Mesenchymal stem cell (in vitro differentiated cells and primary cell): ENCODE results near the gene FEZF1.

Experiments
- DNase-seq: peaks from one replicate; pipeline ENCODE4 v3.0.0-alpha.2; 2013
- H2AFZ ChIP-seq: one replicate; pipeline ENCODE4 v1.6.1; 2013; ENCODE audit warnings: low read depth, mild to moderate bottlenecking, control low read depth, inconsistent platforms, low read length, moderate library complexity
- H2AK5ac ChIP-seq: 2 replicates; pipeline ENCODE4 v1.6.1; 2013; ENCODE audit warnings: low read length, moderate library complexity, mild to moderate bottlenecking, inconsistent platforms; ENCODE audit not compliant: severe bottlenecking
- H2BK120ac ChIP-seq: one replicate; pipeline ENCODE4 v1.6.1; 2013; ENCODE audit warnings: low read depth, mild to moderate bottlenecking, inconsistent platforms, low read length, moderate library complexity
- H2BK12ac ChIP-seq, 2 experiments: one replicate each; pipeline ENCODE4 v1.6.1; 2013; ENCODE audit warnings: inconsistent platforms in 2 of 2, low read length in 2 of 2, mild to moderate bottlenecking in 2 of 2, moderate library complexity in 2 of 2, control low read depth in 1 of 2
- H2BK15ac ChIP-seq: one replicate; pipeline ENCODE4 v1.6.1; 2013; ENCODE audit warnings: mild to moderate bottlenecking, low read depth, inconsistent platforms; ENCODE audit not compliant: poor library complexity, severe bottlenecking
- H2BK5ac ChIP-seq: 2 replicates; pipeline ENCODE4 v1.6.1; 2013; ENCODE audit warnings: low read depth, mild to moderate bottlenecking, low read length, control low read depth, inconsistent platforms; ENCODE audit not compliant: poor library complexity, severe bottlenecking
- H3K14ac ChIP-seq, 2 experiments: one replicate each; pipeline ENCODE4 v1.6.1; 2013; ENCODE audit warnings: inconsistent platforms in 2 of 2, low read length in 2 of 2, control low read depth in 1 of 2, mild to moderate bottlenecking in 1 of 2, moderate library complexity in 1 of 2
- H3K18ac ChIP-seq, 2 experiments: one replicate each; pipeline ENCODE4 v1.6.1; 2013; ENCODE audit warnings: inconsistent platforms in 2 of 2, low read length in 2 of 2, control low read depth in 1 of 2, low read depth in 1 of 2, mild to moderate bottlenecking in 1 of 2
- H3K23ac ChIP-seq, 2 experiments: one replicate each; pipeline ENCODE4 v1.6.1; 2013; ENCODE audit warnings: inconsistent platforms in 2 of 2, low read length in 2 of 2, mild to moderate bottlenecking in 2 of 2, moderate library complexity in 2 of 2, control low read depth in 1 of 2
- H3K27ac ChIP-seq: 2 replicates; pipeline ENCODE4 v1.5.1; 2013; ENCODE audit warnings: mild to moderate bottlenecking, moderate library complexity, low read length, control low read depth, inconsistent platforms; ENCODE audit not compliant: poor library complexity, severe bottlenecking
- H3K27me3 ChIP-seq, 2 experiments: 2 replicates each; pipeline versions ENCODE4 v1.6.1 to v1.7.0; 2013; ENCODE audit warnings: low read length in 2 of 2, mild to moderate bottlenecking in 2 of 2, moderate library complexity in 2 of 2, control low read depth in 1 of 2, inconsistent platforms in 1 of 2; ENCODE audit not compliant: control insufficient read depth in 1 of 2, insufficient read depth in 1 of 2
- H3K36me3 ChIP-seq, 2 experiments: 2 replicates each; pipeline versions ENCODE4 v1.6.1 to v1.7.0; 2013; ENCODE audit warnings: low read length in 2 of 2, control low read depth in 1 of 2, inconsistent platforms in 1 of 2, low read depth in 1 of 2, mild to moderate bottlenecking in 1 of 2; ENCODE audit not compliant: insufficient read depth in 2 of 2, control insufficient read depth in 1 of 2
- H3K4ac ChIP-seq, 2 experiments: one replicate each; pipeline ENCODE4 v1.6.1; 2013; ENCODE audit warnings: inconsistent platforms in 2 of 2, low read length in 2 of 2, mild to moderate bottlenecking in 2 of 2, moderate library complexity in 2 of 2, control low read depth in 1 of 2, low read depth in 1 of 2
- H3K4me1 ChIP-seq: 2 replicates; pipeline ENCODE4 v1.6.1; 2013; ENCODE audit warnings: low read depth, low read length, control low read depth; ENCODE audit not compliant: control insufficient read depth, insufficient read depth
- H3K4me2 ChIP-seq: 2 replicates; pipeline ENCODE4 v1.6.1; 2013; ENCODE audit warnings: low read length, mild to moderate bottlenecking, inconsistent platforms; ENCODE audit not compliant: poor library complexity, severe bottlenecking
- H3K4me3 ChIP-seq, 2 experiments: 2 replicates each; pipeline versions ENCODE4 v1.5.1 to v1.7.0; 2013; ENCODE audit warnings: low read length in 2 of 2, mild to moderate bottlenecking in 2 of 2, control low read depth in 1 of 2, low read depth in 1 of 2; ENCODE audit not compliant: insufficient read depth in 1 of 2
- H3K79me1 ChIP-seq: replicated peaks from 2 replicates; pipeline ENCODE4 v1.6.1; 2013; ENCODE audit warnings: mild to moderate bottlenecking, control low read depth, low read length, inconsistent platforms; ENCODE audit not compliant: poor library complexity, severe bottlenecking
- H3K9ac ChIP-seq: 2 replicates; pipeline ENCODE4 v1.7.0; 2013; ENCODE audit warnings: mild to moderate bottlenecking, low read length, moderate library complexity
- H3K9me3 ChIP-seq: 2 replicates; pipeline ENCODE4 v1.7.0; 2013; ENCODE audit warnings: mild to moderate bottlenecking, low read length; ENCODE audit not compliant: control insufficient read depth
- H4K8ac ChIP-seq: one replicate; pipeline ENCODE4 v1.6.1; 2013; ENCODE audit warnings: inconsistent platforms, mild to moderate bottlenecking, low read length, moderate library complexity
- H4K91ac ChIP-seq: one replicate; pipeline ENCODE4 v1.6.1; 2013; ENCODE audit warnings: mild to moderate bottlenecking, low read length, inconsistent platforms
- WGBS: methylation state at CpG from one replicate; pipeline ENCODE4 v1.1.7; 2013; ENCODE audit warnings: mixed read lengths; 5-methylcytosine and 5-hydroxymethylcytosine counted together

FEZF1 gene

GRCh38 chr7:122311050-122311700 lies 6.6 kb upstream of the FEZF1 start:
- Histone ChIP-seq H3K18ac (no peak overlapping the region), H3K4me3 (no peak overlapping the region), H2BK12ac (no peak overlapping the region), H2BK120ac (no peak overlapping the region), H3K14ac (no peak overlapping the region), H3K36me3 (no peaks in the 10 kb centered on the region), H2AFZ (no peak overlapping the region), H2AK5ac (no peak overlapping the region), H3K23ac (no peak overlapping the region), H3K27me3 (peaks cover 91 to 100% of the 10 kb centered on the region in 2 experiments), H3K79me1 (no peaks in the 10 kb centered on the region), H2BK5ac (no peak overlapping the region), H3K4ac (no peak overlapping the region), H3K9me3 (no peaks in the 10 kb centered on the region), H2BK15ac (no peak overlapping the region), H4K91ac (no peak overlapping the region), H3K27ac (no peak overlapping the region), H3K4me2 (no peak overlapping the region), H4K8ac (no peak overlapping the region), H3K4me1 (peaks cover 18% of the 10 kb centered on the region), H3K9ac (no peak overlapping the region)
- 1% methylated on average over 9 of the region's 12 CpGs for WGBS
- DNase-seq, result no peak

GRCh38 chr7:122310119-122311021 lies 5.8 kb upstream of the FEZF1 start:
- no peak overlapping the region for H3K18ac ChIP-seq
- peak overlapping the region in 1 of 2 experiments; percentile 70 for H3K23ac ChIP-seq
- H3K4ac ChIP-seq, result no peak overlapping the region
- no peaks in the 10 kb centered on the region for H3K36me3 ChIP-seq
- peak overlapping the region; percentile 50 to 78 for H3K4me3 ChIP-seq
- H3K79me1 ChIP-seq, result no peaks in the 10 kb centered on the region
- no peak overlapping the region for H4K91ac ChIP-seq
- H3K9me3 ChIP-seq, result no peaks in the 10 kb centered on the region
- peaks cover 91 to 100% of the 10 kb centered on the region in 2 experiments for H3K27me3 ChIP-seq
- 2% methylated on average over 52 of the region's 61 CpGs for WGBS
- no peak overlapping the region for H3K27ac ChIP-seq
- DNase-seq, result peak; percentile 57
- H2AFZ ChIP-seq, result no peak overlapping the region
- peak overlapping the region; percentile 46 for H3K9ac ChIP-seq
- no peak overlapping the region for H2BK15ac ChIP-seq
- no peak overlapping the region for H2AK5ac ChIP-seq
- H4K8ac ChIP-seq, result no peak overlapping the region
- no peak overlapping the region for H2BK120ac ChIP-seq
- no peak overlapping the region for H3K14ac ChIP-seq
- no peak overlapping the region for H2BK12ac ChIP-seq
- H3K4me2 ChIP-seq, result peak overlapping the region; percentile 97
- peaks cover 26% of the 10 kb centered on the region for H3K4me1 ChIP-seq
- no peak overlapping the region for H2BK5ac ChIP-seq

DNA sequence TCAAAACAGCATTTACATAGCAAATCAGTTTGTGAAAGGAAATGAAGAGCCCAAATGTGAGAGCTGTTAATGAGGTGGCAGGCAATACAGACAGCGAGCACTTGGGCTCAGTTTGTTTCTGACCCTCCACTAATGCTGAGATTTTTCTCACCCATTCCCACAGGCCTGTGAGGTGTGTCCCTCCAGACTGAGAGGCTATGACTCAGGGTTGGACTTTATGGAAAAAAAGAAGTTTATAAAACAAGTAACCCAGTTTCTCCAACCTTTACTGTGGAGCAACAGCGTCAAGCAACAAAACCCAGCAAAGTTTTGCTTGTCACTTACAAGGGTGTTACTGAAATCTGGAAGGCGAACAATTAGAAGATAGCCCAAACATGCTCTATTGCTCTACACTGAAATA lies 4.9 kb upstream of the FEZF1 start:
- no peak overlapping the region for H2BK12ac ChIP-seq
- H3K27me3 ChIP-seq, result peaks cover 91 to 100% of the 10 kb centered on the region in 2 experiments
- DNase-seq, result no peak
- H3K4me2 ChIP-seq, result no peak overlapping the region
- WGBS, result 21% methylated on average over 3 of the region's 3 CpGs
- H3K18ac ChIP-seq, result no peak overlapping the region
- no peak overlapping the region for H2AFZ ChIP-seq
- no peak overlapping the region for H3K9ac ChIP-seq
- no peaks in the 10 kb centered on the region for H3K36me3 ChIP-seq
- no peak overlapping the region for H4K91ac ChIP-seq
- H2BK15ac ChIP-seq, result no peak overlapping the region
- H3K14ac ChIP-seq, result no peak overlapping the region
- H3K27ac ChIP-seq, result no peak overlapping the region
- peaks cover 27% of the 10 kb centered on the region for H3K4me1 ChIP-seq
- H4K8ac ChIP-seq, result no peak overlapping the region
- no peak overlapping the region for H2AK5ac ChIP-seq
- no peaks in the 10 kb centered on the region for H3K9me3 ChIP-seq
- no peak overlapping the region for H2BK5ac ChIP-seq
- H3K4ac ChIP-seq, result no peak overlapping the region
- no peaks in the 10 kb centered on the region for H3K79me1 ChIP-seq
- H3K23ac ChIP-seq, result no peak overlapping the region
- H3K4me3 ChIP-seq, result no peak overlapping the region
- no peak overlapping the region for H2BK120ac ChIP-seq

DNA sequence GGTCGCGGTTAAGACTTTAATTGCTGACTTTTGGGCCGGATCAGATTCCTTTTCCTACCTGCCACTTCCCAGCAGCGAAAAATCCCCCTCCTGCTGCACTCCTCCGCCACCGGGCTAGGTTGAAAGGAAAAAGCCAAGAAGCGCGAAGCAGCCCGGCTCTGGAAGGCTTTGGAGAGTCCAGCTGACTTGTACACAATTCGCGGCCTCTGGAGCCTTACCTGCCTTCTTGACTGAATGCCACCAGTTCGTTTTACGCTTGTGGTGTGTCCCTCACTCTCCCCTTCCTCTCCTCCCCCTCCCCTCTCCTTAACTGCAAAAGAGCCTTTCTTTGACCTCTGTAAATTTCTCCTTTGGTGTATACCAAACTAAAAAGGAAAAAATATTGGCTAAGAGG lies 2.7 kb upstream of the FEZF1 start:
- H3K4me3 ChIP-seq, result no peak overlapping the region
- H2BK120ac ChIP-seq, result no peak overlapping the region
- H3K4me2 ChIP-seq, result no peak overlapping the region
- no peak overlapping the region for H3K27ac ChIP-seq
- no peaks in the 10 kb centered on the region for H3K9me3 ChIP-seq
- no peak overlapping the region for H3K9ac ChIP-seq
- DNase-seq, result no peak
- H3K79me1 ChIP-seq, result no peaks in the 10 kb centered on the region
- no peak overlapping the region for H4K91ac ChIP-seq
- H3K27me3 ChIP-seq, result peaks cover 91 to 99% of the 10 kb centered on the region in 2 experiments
- H3K14ac ChIP-seq, result no peak overlapping the region
- no peak overlapping the region for H3K18ac ChIP-seq
- no peak overlapping the region for H2BK5ac ChIP-seq
- peaks cover 37% of the 10 kb centered on the region for H3K4me1 ChIP-seq
- no peak overlapping the region for H2AFZ ChIP-seq
- H4K8ac ChIP-seq, result no peak overlapping the region
- WGBS, result 4% methylated on average over 13 of the region's 13 CpGs
- H3K36me3 ChIP-seq, result no peaks in the 10 kb centered on the region
- no peak overlapping the region for H2BK12ac ChIP-seq
- no peak overlapping the region for H3K4ac ChIP-seq
- H3K23ac ChIP-seq, result no peak overlapping the region
- H2BK15ac ChIP-seq, result no peak overlapping the region
- H2AK5ac ChIP-seq, result no peak overlapping the region
